ENCODE data around the gene SLC11A2. TPM values are rescaled to one million over a fixed set of nuclear protein-coding genes. Genes with fewer than 3 reads are reported as not detected.

Gene SLC11A2
- total RNA-seq, 8 experiments from 2014 or later, result 20.6 to 55.2 (median 31.5) TPM

DNA sequence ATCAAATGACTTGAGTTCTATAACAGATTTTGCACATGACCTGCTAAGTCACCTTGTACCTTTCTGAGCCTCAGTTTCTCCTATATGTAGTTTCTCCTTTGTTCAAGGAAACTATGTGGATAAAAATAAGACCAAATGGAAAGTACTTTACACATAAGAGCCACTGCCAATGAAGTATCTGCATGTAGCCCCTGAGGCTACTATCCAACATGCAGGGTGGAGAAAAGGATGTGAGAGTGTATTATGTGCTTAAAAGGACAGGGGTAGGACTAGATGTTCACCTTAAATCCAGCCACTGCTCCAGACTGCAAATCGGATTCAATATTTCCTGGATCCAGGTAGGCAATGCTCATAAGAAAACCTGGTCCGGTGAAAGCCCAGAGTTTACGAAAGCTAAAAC is 21.2 kb downstream of the SLC11A2 start:
- in situ Hi-C loops (cut with MboI; ENCODE audit: low pct_unique_long_range_greater_than_20kb in 2 of 9, low sequenced_read_pairs in 9 of 9, unreplicated experiment in 9 of 9), result loop anchor here in 1 of 9 experiments (25.0 kb wide), 1 partner anchor 193 kb away; no protein-coding TSS in a partner anchor
- H3K4me3 ChIP-seq, result no peak overlapping the region
- no peaks in the 10 kb centered on the region for H3K4me1 ChIP-seq (replicated peaks in 1 of 2)
- H3K27ac ChIP-seq, result no peak overlapping the region
- 83 to 100% (median 96%) methylated on average over 1 to 3 of the region's 3 CpGs; no CpG with 5 or more reads in 2 of the 10 experiments for WGBS, 10 experiments
- ATAC-seq (replicated peaks in 6 of 8), result peak in 3 of 8 experiments; percentile 60 to 76 (median 75)

DNA sequence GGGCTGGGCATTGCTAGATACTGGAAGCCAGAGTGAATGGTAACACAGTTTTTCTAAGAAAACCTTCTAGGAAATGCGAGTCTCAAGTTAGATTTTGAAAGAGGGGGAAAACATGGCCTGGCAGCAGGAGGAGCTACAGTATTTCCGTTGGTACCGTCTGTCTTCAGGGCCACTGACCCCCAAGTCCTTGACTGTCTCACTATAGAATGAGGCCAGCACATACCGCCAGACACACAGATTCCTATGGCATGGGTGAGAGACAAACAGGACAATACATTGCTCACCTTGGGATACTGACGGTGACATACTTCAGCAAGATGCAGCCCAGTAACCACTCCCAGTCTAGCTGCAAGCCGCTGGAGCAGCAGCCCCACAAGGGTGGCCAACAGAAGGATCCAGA is 21.7 kb downstream of the SLC11A2 start:
- Histone ChIP-seq H3K4me3 (no peak overlapping the region), H3K4me1 (replicated peaks in 1 of 2) (no peaks in the 10 kb centered on the region), H3K27ac (no peak overlapping the region)
- peak in 1 of 8 experiments; percentile 50 for ATAC-seq (replicated peaks in 6 of 8)
- WGBS, 10 experiments, result 0 to 88% (median 75%) methylated on average over 1 to 5 of the region's 6 CpGs; no CpG with 5 or more reads in 1 of the 10 experiments
- in situ Hi-C loops (cut with MboI; ENCODE audit: low pct_unique_long_range_greater_than_20kb in 2 of 9, low sequenced_read_pairs in 9 of 9, unreplicated experiment in 9 of 9), result loop anchor here in 1 of 9 experiments (25.0 kb wide), 1 partner anchor 192 kb away; no protein-coding TSS in a partner anchor

DNA sequence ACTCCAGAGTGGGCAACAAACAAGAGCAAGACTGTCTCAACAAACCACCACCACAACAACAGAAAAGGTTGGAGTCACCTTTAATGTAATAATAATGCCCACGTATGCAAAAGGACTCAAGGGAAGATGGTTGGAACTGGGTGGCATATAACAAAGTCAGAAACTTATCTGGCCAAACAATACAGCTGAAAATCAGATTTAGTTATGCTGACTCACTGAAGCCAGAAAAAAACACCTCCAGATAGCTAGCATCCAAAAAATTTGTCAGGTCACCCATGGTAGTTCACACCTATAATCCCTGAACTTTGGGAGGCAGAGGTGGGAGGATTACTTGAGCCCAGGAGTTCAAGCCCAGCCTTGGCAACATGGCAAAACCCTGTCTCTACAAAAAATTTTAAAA is 24.4 kb downstream of the SLC11A2 start:
- in situ Hi-C loops (cut with MboI; ENCODE audit: low pct_unique_long_range_greater_than_20kb in 2 of 9, low sequenced_read_pairs in 9 of 9, unreplicated experiment in 9 of 9), result loop anchor here in 1 of 9 experiments (25.0 kb wide), 1 partner anchor 189 kb away; no protein-coding TSS in a partner anchor
- no peak for ATAC-seq (replicated peaks in 6 of 8)
- Histone ChIP-seq H3K27ac (no peak overlapping the region), H3K4me1 (replicated peaks in 1 of 2) (no peaks in the 10 kb centered on the region), H3K4me3 (no peak overlapping the region)
- WGBS, 10 experiments, result 67 to 100% (median 83%) methylated on average over 1 of the region's 1 CpG; no CpG with 5 or more reads in 5 of the 10 experiments

DNA sequence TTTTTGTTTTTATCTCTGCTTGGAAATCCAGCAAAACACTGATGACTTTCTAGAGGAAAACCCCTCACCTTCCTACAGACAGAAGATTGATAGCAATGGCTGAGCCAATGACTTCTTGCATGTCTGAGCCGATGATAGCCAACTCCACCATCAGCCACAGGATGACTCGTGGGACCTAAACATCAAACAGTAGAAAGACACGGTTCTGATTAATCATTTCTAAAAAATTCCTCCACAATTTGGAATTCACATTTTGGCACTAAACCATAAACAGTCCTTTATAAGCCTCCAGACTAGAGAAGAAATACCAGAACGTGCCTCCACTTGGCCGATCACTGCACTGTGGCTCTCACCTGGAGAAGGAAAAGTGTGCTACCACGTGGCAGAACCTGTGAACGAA is 25.9 kb downstream of the SLC11A2 start:
- in situ Hi-C loops (cut with MboI; ENCODE audit: low pct_unique_long_range_greater_than_20kb in 2 of 9, low sequenced_read_pairs in 9 of 9, unreplicated experiment in 9 of 9), result loop anchor here in 1 of 9 experiments (25.0 kb wide), 1 partner anchor 188 kb away; no protein-coding TSS in a partner anchor
- Histone ChIP-seq H3K27ac (no peak overlapping the region), H3K4me3 (no peak overlapping the region), H3K4me1 (replicated peaks in 1 of 2) (no peaks in the 10 kb centered on the region)
- 39 to 100% (median 84%) methylated on average over 2 to 7 of the region's 7 CpGs for WGBS, 10 experiments
- ATAC-seq (replicated peaks in 6 of 8), result no peak

DNA sequence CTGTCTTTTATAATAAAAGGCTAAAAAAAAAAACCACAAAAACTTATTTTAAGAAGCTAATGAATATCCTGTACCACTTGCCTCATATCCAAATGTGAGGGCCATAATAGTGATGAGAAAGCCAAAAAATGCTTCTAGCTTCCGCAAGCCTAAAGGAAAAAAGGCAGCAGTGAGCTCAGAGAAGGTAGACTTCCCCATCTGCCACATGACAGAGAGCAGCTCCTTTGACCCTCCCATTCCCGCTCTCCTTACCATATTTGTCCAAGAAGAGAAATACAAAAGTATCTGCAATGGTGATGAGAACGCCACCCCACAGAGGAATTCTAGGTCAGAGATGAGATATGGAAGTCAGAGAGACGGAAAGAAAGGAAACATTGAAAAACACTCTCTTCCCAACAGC is 27.1 kb downstream of the SLC11A2 start:
- in situ Hi-C loops (cut with MboI; ENCODE audit: low pct_unique_long_range_greater_than_20kb in 2 of 9, low sequenced_read_pairs in 9 of 9, unreplicated experiment in 9 of 9), result loop anchor here in 1 of 9 experiments (25.0 kb wide), 1 partner anchor 237 kb away; the partner anchor contains the start of gene ATF1
- H3K4me3 ChIP-seq, result no peak overlapping the region
- H3K27ac ChIP-seq, result no peak overlapping the region
- H3K4me1 ChIP-seq (replicated peaks in 1 of 2), result no peaks in the 10 kb centered on the region
- 25 to 100% (median 86%) methylated on average over 1 to 4 of the region's 4 CpGs; no CpG with 5 or more reads in 1 of the 10 experiments for WGBS, 10 experiments
- peak in 1 of 8 experiments; percentile 38 for ATAC-seq (replicated peaks in 6 of 8)

DNA sequence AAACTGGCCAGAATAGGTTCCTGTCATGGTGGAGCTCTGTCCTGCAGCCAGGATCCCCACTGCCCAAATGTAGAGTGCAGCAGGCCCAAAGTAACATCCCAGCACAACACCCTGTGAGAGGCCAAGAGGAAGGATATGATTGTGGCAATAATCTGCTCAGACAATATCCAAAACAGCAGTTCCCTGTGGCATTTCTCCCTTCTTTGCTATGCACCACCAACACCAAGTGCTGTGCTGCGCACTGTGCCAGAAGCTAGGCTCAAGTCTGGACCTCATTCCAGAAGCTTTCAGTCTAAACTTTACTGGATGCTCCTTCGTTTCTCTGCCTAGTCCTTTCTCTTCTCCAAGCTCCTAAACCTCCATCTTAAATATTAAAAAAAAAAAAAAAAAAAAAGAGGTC is 33.4 kb downstream of the SLC11A2 start:
- no peak overlapping the region for H3K27ac ChIP-seq
- in situ Hi-C loops (cut with MboI; ENCODE audit: low pct_unique_long_range_greater_than_20kb in 2 of 9, low sequenced_read_pairs in 9 of 9, unreplicated experiment in 9 of 9), result loop anchor here in 1 of 9 experiments (25.0 kb wide), 1 partner anchor 231 kb away; the partner anchor contains the start of gene ATF1
- no peak for ATAC-seq (replicated peaks in 6 of 8)

DNA sequence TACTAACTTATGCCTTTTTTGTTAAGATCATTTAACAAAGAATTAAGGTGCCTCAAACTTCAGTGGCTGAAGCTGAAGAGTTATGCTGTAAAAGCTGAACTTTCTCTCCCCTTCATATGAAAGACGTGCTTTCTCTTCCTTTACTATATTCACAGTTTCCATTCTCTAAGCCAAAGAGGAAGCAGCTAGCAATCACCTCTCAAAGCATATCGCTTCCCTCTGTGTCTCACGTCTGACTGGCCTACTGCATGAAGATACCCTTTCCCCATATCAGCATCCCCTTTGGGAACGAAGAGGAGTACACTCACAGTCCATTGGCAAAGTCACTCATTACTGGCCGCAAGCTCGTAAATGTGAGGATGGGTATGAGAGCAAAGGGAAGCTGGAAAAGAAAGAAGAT is 34.9 kb downstream of the SLC11A2 start:
- in situ Hi-C loops (cut with MboI; ENCODE audit: low pct_unique_long_range_greater_than_20kb in 2 of 9, low sequenced_read_pairs in 9 of 9, unreplicated experiment in 9 of 9), result loop anchor here in 1 of 9 experiments (25.0 kb wide), 1 partner anchor 229 kb away; the partner anchor contains the start of gene ATF1
- no peak for ATAC-seq (replicated peaks in 6 of 8)
- WGBS, 10 experiments, result 60 to 100% (median 97%) methylated on average over 1 to 6 of the region's 6 CpGs; no CpG with 5 or more reads in 3 of the 10 experiments
- Histone ChIP-seq H3K4me3 (no peak overlapping the region), H3K27ac (no peak overlapping the region), H3K4me1 (replicated peaks in 1 of 2) (no peaks in the 10 kb centered on the region)

More for the DNA sequence above, 33.4 kb downstream of the SLC11A2 start:
- 0 to 100% (median 50%) methylated on average over 1 to 2 of the region's 2 CpGs; no CpG with 5 or more reads in 4 of the 10 experiments for WGBS, 10 experiments
- H3K4me3 ChIP-seq, result no peak overlapping the region
- H3K4me1 ChIP-seq (replicated peaks in 1 of 2), result no peaks in the 10 kb centered on the region

DNA sequence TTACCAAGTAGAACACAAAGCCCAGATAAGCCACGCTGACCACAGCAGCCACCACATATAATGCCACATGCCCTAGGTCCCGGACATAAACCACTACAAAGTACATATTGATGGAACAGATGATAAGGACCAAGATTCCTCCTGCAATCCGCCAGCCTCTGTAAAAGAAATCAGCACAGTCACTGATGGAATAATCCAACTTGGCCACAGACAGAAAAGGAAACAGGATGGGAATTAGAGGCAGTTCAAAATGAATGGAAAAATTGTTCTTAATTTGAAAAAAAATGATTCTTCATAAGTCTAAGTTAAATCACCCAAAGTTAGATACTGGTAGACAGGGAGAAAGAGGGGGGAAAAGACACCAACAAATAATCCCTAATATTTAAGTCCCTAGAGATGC is 35.4 kb downstream of the SLC11A2 start:
- no peak for ATAC-seq (replicated peaks in 6 of 8)
- Histone ChIP-seq H3K27ac (no peak overlapping the region), H3K4me3 (no peak overlapping the region), H3K4me1 (replicated peaks in 1 of 2) (no peaks in the 10 kb centered on the region)
- 76 to 100% (median 92%) methylated on average over 1 to 3 of the region's 3 CpGs; no CpG with 5 or more reads in 1 of the 10 experiments for WGBS, 10 experiments
- in situ Hi-C loops (cut with MboI; ENCODE audit: low pct_unique_long_range_greater_than_20kb in 2 of 9, low sequenced_read_pairs in 9 of 9, unreplicated experiment in 9 of 9), result loop anchor here in 1 of 9 experiments (25.0 kb wide), 1 partner anchor 228 kb away; the partner anchor contains the start of gene ATF1

DNA sequence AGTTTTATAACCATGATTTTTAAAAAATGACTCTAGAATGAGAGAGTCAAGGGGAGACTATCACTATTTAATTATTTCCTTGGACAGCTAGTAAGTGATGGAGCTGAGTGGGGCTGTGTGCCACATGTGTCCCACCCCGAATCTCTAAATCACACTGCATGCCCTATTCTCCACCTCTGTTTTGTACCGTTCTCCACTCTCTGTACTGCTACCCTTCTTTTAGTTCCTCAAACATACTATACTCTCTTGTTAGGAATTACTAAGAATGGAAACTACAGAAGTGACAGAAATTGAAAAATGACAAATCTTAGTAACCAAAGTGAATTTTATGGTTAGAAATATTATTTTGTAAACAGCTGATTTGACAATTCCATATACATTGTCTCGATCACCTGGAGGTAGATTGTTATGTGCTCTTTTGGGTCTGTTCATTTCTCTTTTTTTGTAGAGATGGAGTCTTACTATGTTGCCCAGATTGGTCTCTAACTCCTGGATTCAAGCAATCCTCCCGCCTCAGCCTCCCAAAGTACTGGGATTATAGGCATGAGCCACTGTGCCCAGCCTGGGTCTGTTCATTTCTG is 35.9 kb downstream of the SLC11A2 start:
- H3K4me3 ChIP-seq, result no peak overlapping the region
- in situ Hi-C loops (cut with MboI; ENCODE audit: low pct_unique_long_range_greater_than_20kb in 2 of 9, low sequenced_read_pairs in 9 of 9, unreplicated experiment in 9 of 9), result loop anchor here in 1 of 9 experiments (25.0 kb wide), 1 partner anchor 228 kb away; the partner anchor contains the start of gene ATF1
- ATAC-seq (replicated peaks in 6 of 8), result no peak
- 60 to 100% (median 93%) methylated on average over 1 to 4 of the region's 4 CpGs; no CpG with 5 or more reads in 1 of the 10 experiments for WGBS, 10 experiments
- H3K27ac ChIP-seq, result no peak overlapping the region
- no peaks in the 10 kb centered on the region for H3K4me1 ChIP-seq (replicated peaks in 1 of 2)

DNA sequence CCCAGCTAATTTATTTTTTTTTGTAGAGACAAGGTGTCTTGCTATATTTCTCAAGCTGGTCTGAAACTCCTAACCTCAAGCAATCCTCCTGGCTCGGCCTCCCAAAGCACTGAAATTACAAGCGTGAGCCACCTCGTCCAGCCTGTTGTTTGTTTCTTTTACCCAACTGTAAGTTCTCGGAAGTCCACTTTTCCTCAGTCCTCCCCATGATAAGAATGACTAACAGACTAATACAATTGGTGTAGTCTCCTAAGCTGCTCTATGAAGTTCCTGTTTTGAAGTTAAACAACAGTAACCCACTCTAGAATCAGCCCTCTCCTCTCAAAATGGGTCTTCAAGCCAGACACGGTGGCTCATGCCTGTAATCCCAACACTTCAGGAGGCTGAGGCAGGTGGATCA is 37.3 kb downstream of the SLC11A2 start:
- no peak overlapping the region for H3K4me3 ChIP-seq
- in situ Hi-C loops (cut with MboI; ENCODE audit: low pct_unique_long_range_greater_than_20kb in 2 of 9, low sequenced_read_pairs in 9 of 9, unreplicated experiment in 9 of 9), result loop anchor here in 1 of 9 experiments (25.0 kb wide), 1 partner anchor 227 kb away; the partner anchor contains the start of gene ATF1
- no peak for ATAC-seq (replicated peaks in 6 of 8)
- no peaks in the 10 kb centered on the region for H3K4me1 ChIP-seq (replicated peaks in 1 of 2)
- 92 to 100% (median 97%) methylated on average over 1 to 5 of the region's 5 CpGs; no CpG with 5 or more reads in 1 of the 10 experiments for WGBS, 10 experiments
- H3K27ac ChIP-seq, result no peak overlapping the region

DNA sequence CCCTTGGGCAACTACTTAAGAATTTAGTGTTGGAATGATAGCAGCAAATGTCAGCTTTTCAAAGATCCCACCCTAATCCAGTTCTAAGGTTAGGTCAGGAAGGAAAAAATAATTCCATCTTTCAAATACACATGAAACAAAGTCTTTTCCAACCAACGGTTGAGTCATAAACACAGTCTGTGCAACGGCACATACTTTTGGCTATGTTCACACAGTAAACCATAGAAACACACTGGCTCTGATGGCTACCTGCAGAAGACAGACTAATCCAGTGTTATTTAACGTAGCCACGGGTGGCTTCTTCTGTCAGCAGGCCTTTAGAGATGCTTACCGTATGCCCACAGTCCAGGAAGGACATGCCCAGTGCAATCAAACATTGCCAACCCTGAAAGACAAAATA is 38.1 kb downstream of the SLC11A2 start:
- in situ Hi-C loops (cut with MboI; ENCODE audit: low pct_unique_long_range_greater_than_20kb in 2 of 9, low sequenced_read_pairs in 9 of 9, unreplicated experiment in 9 of 9), result loop anchor here in 1 of 9 experiments (25.0 kb wide), 1 partner anchor 226 kb away; the partner anchor contains the start of gene ATF1
- Histone ChIP-seq H3K4me3 (no peak overlapping the region), H3K27ac (no peak overlapping the region), H3K4me1 (replicated peaks in 1 of 2) (no peaks in the 10 kb centered on the region)
- 24 to 100% (median 81%) methylated on average over 1 to 5 of the region's 5 CpGs for WGBS, 10 experiments
- ATAC-seq (replicated peaks in 6 of 8), result no peak

DNA sequence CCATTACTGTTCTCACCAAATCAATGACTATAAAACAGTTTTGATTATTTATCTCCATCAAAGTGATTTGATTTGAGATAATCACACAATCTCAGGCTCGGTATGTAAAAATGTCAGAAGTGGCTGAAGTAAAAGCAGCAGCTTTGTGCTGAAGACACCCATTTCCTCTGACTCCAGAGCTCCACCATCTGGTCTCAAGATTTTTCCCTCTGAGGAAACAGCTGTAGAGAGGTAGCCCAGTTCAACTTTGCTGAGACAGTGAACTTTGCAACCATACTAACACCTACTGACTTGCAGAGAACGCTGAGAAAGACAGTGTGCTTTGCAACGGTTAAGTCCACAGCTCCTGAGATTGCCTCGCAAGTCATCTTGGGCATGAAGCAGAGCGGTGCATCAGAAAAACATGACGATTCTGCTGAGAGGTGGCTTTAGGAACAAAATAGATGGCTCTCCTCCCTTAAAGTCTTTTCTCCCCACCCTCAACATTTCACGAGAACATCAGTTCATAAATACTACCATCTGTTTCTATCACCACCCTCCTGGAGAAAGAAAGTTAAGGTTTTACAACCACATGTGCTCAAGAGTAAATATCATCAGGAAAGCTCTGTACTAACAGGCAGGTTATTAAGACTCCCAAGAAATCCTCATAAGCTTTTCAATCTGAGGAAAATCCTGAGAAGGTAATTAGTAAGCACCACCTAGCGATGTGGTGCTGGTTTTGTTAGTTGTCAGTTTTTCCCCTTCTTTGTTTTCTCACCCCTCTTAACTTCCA is 39.0 kb downstream of the SLC11A2 start:
- WGBS, 10 experiments, result 0 to 100% (median 61%) methylated on average over 1 to 7 of the region's 8 CpGs
- H3K4me3 ChIP-seq, result no peak overlapping the region
- H3K27ac ChIP-seq, result no peak overlapping the region
- in situ Hi-C loops (cut with MboI; ENCODE audit: low pct_unique_long_range_greater_than_20kb in 2 of 9, low sequenced_read_pairs in 9 of 9, unreplicated experiment in 9 of 9), result loop anchor here in 1 of 9 experiments (25.0 kb wide), 1 partner anchor 225 kb away; the partner anchor contains the start of gene ATF1
- ATAC-seq (replicated peaks in 6 of 8), result peak; percentile 49 to 93 (median 74)
- no peaks in the 10 kb centered on the region for H3K4me1 ChIP-seq (replicated peaks in 1 of 2)

Measured in motor neuron (in vitro differentiated cells).